DND-41 (cell line): Measurements from ENCODE around the gene RASGRF2.

Experiments
- ATAC-seq: fragments of 200-7000 bp; cut with Tn5 transposase; 3 replicates; pipeline ENCODE4 v1.9.1; 2021; ENCODE audit warnings: low read depth; ENCODE audit not compliant: insufficient read depth
- DNase-seq: peaks from one replicate; pipeline ENCODE4 v3.0.0-alpha.2; 2020
- H2AFZ ChIP-seq: 2 replicates; pipeline ENCODE4 v1.6.0; 2012; ENCODE audit warnings: low read depth, low read length
- H3K27ac ChIP-seq: 2 replicates; pipeline ENCODE4 v1.5.1; 2012; ENCODE audit warnings: low read length, inconsistent platforms
- H3K27me3 ChIP-seq: fragments of 200-600 bp; sonication (generic); 2 replicates; pipeline ENCODE4 v1.6.0; 2012; ENCODE audit warnings: low read length, mild to moderate bottlenecking, inconsistent platforms; ENCODE audit not compliant: insufficient read depth, poor library complexity
- H3K36me3 ChIP-seq: 2 replicates; pipeline ENCODE4 v1.5.1; 2012; ENCODE audit warnings: low read length, inconsistent platforms; ENCODE audit not compliant: insufficient read depth
- H3K4me1 ChIP-seq: 2 replicates; pipeline ENCODE4 v1.5.1; 2012; ENCODE audit warnings: mild to moderate bottlenecking, low read length; ENCODE audit not compliant: insufficient read depth
- H3K4me2 ChIP-seq: 2 replicates; pipeline ENCODE4 v1.6.0; 2012; ENCODE audit warnings: mild to moderate bottlenecking, moderate library complexity, low read length, inconsistent platforms; ENCODE audit not compliant: insufficient read depth
- H3K4me3 ChIP-seq, 2 experiments: fragments of 200-600 bp in 1 of 2; shearing (Covaris generic) in 1 of 2; 2 replicates each; pipeline ENCODE4 v1.5.1; 2012 to 2016; ENCODE audit warnings: inconsistent platforms in 2 of 2, low read length in 2 of 2, mild to moderate bottlenecking in 2 of 2, low read depth in 1 of 2, moderate library complexity in 1 of 2
- H3K79me2 ChIP-seq: 2 replicates; pipeline ENCODE4 v1.6.0; 2012; ENCODE audit warnings: low read length, inconsistent platforms; ENCODE audit not compliant: insufficient read depth
- H3K9ac ChIP-seq: 2 replicates; pipeline ENCODE4 v1.6.0; 2012; ENCODE audit warnings: low read depth, mild to moderate bottlenecking, inconsistent platforms, low read length, moderate library complexity
- H3K9me3 ChIP-seq: 2 replicates; pipeline ENCODE4 v1.5.1; 2012; ENCODE audit warnings: low read length, moderate library complexity, mild to moderate bottlenecking, inconsistent platforms; ENCODE audit not compliant: insufficient read depth, severe bottlenecking
- H4K20me1 ChIP-seq: 2 replicates; pipeline ENCODE4 v1.6.0; 2012; ENCODE audit warnings: low read length; ENCODE audit not compliant: insufficient read depth
- CTCF ChIP-seq: IDR thresholded peaks from 2 replicates; pipeline ENCODE4 v1.5.1; 2012; ENCODE audit warnings: borderline replicate concordance, low read length, moderate library complexity, mild to moderate bottlenecking; ENCODE audit not compliant: poor library complexity, severe bottlenecking; ENCODE audit errors: extremely low read depth
- EZH2 ChIP-seq: IDR thresholded peaks from 3 replicates; pipeline ENCODE4 v1.6.1; 2012; ENCODE audit warnings: borderline replicate concordance, low read depth, mild to moderate bottlenecking, moderate library complexity, low read length, inconsistent platforms; ENCODE audit not compliant: severe bottlenecking

The RASGRF2 gene

GRCh38 chr5:80921026-80921425 lies 39.1 kb upstream of the RASGRF2 start:
- Histone ChIP-seq H3K9me3 (no peaks in the 10 kb centered on the region), H3K9ac (no peak overlapping the region), H3K36me3 (no peaks in the 10 kb centered on the region), H3K4me3 (no peak overlapping the region), H2AFZ (no peak overlapping the region), H3K4me1 (no peaks in the 10 kb centered on the region), H3K27ac (no peak overlapping the region), H3K4me2 (no peak overlapping the region), H4K20me1 (no peaks in the 10 kb centered on the region), H3K79me2 (no peaks in the 10 kb centered on the region), H3K27me3 (no peaks in the 10 kb centered on the region)
- DNase-seq: no peak
- TF ChIP-seq CTCF: no peak
- no peak for TF ChIP-seq EZH2
- ATAC-seq: no peak

GRCh38 chr5:80925931-80926330 lies 34.2 kb upstream of the RASGRF2 start:
- H3K79me2 ChIP-seq: no peaks in the 10 kb centered on the region
- H3K36me3 ChIP-seq: no peaks in the 10 kb centered on the region
- H3K4me2 ChIP-seq: no peak overlapping the region
- no peaks in the 10 kb centered on the region for H4K20me1 ChIP-seq
- H3K4me1 ChIP-seq: no peaks in the 10 kb centered on the region
- DNase-seq (no peak), ATAC-seq (no peak)
- no peak overlapping the region for H3K9ac ChIP-seq
- no peaks in the 10 kb centered on the region for H3K27me3 ChIP-seq
- H2AFZ ChIP-seq: no peak overlapping the region
- H3K4me3 ChIP-seq: no peak overlapping the region
- H3K9me3 ChIP-seq: no peaks in the 10 kb centered on the region
- TF ChIP-seq CTCF (no peak), EZH2 (no peak)
- no peak overlapping the region for H3K27ac ChIP-seq

- Histone ChIP-seq H3K9me3 (no peaks in the 10 kb centered on the region), H4K20me1 (no peaks in the 10 kb centered on the region), H3K4me3 (no peak overlapping the region), H3K36me3 (no peaks in the 10 kb centered on the region), H3K4me2 (no peak overlapping the region), H3K9ac (no peak overlapping the region), H3K4me1 (no peaks in the 10 kb centered on the region), H3K27ac (no peak overlapping the region), H3K27me3 (no peaks in the 10 kb centered on the region), H3K79me2 (no peaks in the 10 kb centered on the region), H2AFZ (no peak overlapping the region)
- no peak for DNase-seq
- ATAC-seq: no peak
- TF ChIP-seq CTCF (no peak), EZH2 (no peak)
Observed at GRCh38 chr5:80926536-80926935, 33.6 kb upstream of the RASGRF2 start.

GRCh38 chr5:80926979-80927656 lies 33.0 kb upstream of the RASGRF2 start:
- no peak for ATAC-seq

More at GRCh38 chr5:80926979-80927656, 33.0 kb upstream of the RASGRF2 start:
- H3K9ac ChIP-seq: no peak overlapping the region
- TF ChIP-seq CTCF (no peak), EZH2 (no peak)
- no peak overlapping the region for H2AFZ ChIP-seq
- no peaks in the 10 kb centered on the region for H3K27me3 ChIP-seq
- no peaks in the 10 kb centered on the region for H3K79me2 ChIP-seq
- H3K36me3 ChIP-seq: no peaks in the 10 kb centered on the region
- no peaks in the 10 kb centered on the region for H4K20me1 ChIP-seq
- H3K4me2 ChIP-seq: no peak overlapping the region
- no peaks in the 10 kb centered on the region for H3K4me1 ChIP-seq
- H3K4me3 ChIP-seq: no peak overlapping the region
- no peaks in the 10 kb centered on the region for H3K9me3 ChIP-seq
- no peak overlapping the region for H3K27ac ChIP-seq
- DNase-seq: no peak
